Suprapubic skin (tissue), 4 donors: ENCODE results near the gene RNF40.

ENCODE experiments used
- EP300 ChIP-seq: sonication (generic); formaldehyde crosslinking; IDR thresholded peaks from one replicate; pipeline ENCODE4 v1.6.1; 2017; ENCODE audit warnings: antibody characterized with exemption
- POLR2A ChIP-seq, 2 donors: fragments of 450-650 bp; IDR thresholded peaks; one replicate each; pipeline ENCODE4 v1.6.1; 2017; ENCODE audit warnings: antibody characterized with exemption in 2 of 2, mild to moderate bottlenecking in 2 of 2, moderate library complexity in 2 of 2
- POLR2AphosphoS5 ChIP-seq, 3 donors: sonication (generic); formaldehyde crosslinking; IDR thresholded peaks; one replicate each; pipeline ENCODE4 v1.6.1; 2017; ENCODE audit warnings: antibody characterized with exemption in 3 of 3
- TF ChIP-seq, protein P1 (sequence below), 2 donors: fragments of 200-600 bp in 1 of 2; fragments of 450-650 bp in 1 of 2; sonication (generic) in 1 of 2; IDR thresholded peaks; one replicate each; pipeline ENCODE4 v1.5.1; 2016 to 2019; ENCODE audit warnings: antibody characterized with exemption in 2 of 2, mild to moderate bottlenecking in 1 of 2, moderate library complexity in 1 of 2

DNA sequence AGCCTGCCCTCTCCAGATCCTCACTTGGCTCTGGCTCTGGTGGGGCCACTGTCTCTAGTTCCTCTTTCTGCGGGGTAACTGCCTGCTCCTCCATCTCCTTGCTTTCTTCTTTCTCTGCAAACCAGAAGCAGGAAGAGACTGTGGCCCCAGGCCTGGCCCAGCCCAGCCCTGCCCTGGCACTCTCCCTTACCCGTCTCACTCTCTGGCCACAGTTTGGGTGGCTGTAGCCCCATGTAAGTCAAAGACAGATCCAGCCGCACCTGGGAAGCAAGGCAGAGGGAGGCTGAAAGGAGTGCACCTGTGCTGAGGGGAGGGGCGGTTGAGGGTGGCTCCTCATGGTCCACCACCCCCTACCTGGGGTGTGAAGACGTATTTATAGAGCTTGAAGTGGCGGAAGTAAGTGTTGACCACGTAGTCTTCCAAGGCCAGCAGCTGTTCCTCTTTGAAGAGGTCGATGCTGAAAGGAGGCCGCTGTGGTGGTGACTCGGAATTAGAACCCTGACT, 3.1 kb upstream of the RNF40 start:
- no peak for TF ChIP-seq POLR2AphosphoS5 (IDR thresholded peaks at IDR 0.05)
- TF ChIP-seq POLR2A (IDR thresholded peaks at IDR 0.05) = no peak
- TF ChIP-seq, protein P1, sequence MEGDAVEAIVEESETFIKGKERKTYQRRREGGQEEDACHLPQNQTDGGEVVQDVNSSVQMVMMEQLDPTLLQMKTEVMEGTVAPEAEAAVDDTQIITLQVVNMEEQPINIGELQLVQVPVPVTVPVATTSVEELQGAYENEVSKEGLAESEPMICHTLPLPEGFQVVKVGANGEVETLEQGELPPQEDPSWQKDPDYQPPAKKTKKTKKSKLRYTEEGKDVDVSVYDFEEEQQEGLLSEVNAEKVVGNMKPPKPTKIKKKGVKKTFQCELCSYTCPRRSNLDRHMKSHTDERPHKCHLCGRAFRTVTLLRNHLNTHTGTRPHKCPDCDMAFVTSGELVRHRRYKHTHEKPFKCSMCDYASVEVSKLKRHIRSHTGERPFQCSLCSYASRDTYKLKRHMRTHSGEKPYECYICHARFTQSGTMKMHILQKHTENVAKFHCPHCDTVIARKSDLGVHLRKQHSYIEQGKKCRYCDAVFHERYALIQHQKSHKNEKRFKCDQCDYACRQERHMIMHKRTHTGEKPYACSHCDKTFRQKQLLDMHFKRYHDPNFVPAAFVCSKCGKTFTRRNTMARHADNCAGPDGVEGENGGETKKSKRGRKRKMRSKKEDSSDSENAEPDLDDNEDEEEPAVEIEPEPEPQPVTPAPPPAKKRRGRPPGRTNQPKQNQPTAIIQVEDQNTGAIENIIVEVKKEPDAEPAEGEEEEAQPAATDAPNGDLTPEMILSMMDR (IDR thresholded peaks at IDR 0.05) = no peak
- TF ChIP-seq EP300 = no peak
